Smooth muscle cell (in vitro differentiated cells): ENCODE data around the gene GREM2. TPM values are rescaled to one million over a fixed set of nuclear protein-coding genes. Genes with fewer than 3 reads are reported as not detected.

ENCODE experiments used
- DNase-seq: peaks from one replicate; lab custom pipeline; 2025; ENCODE audit not compliant: unreplicated experiment; lab: John Stamatoyannopoulos, UW
- H2AFZ ChIP-seq: fragments of 200-600 bp; sonication (generic); 2 replicates; pipeline ENCODE4 v1.6.0; 2016; ENCODE audit warnings: antibody characterized with exemption, low read depth, mild to moderate bottlenecking
- H3F3A ChIP-seq: fragments of 200-600 bp; sonication (generic); 2 replicates; pipeline ENCODE4 v1.6.0; 2017; ENCODE audit warnings: antibody characterized with exemption, low read depth
- H3K27ac ChIP-seq: fragments of 200-600 bp; sonication (generic); 2 replicates; pipeline ENCODE4 v1.5.1; 2016; ENCODE audit warnings: low read depth, mild to moderate bottlenecking
- H3K27me3 ChIP-seq: fragments of 200-600 bp; sonication (generic); 2 replicates; pipeline ENCODE4 v1.6.1; 2016; ENCODE audit warnings: low read depth, mild to moderate bottlenecking
- H3K36me3 ChIP-seq: fragments of 200-600 bp; sonication (generic); 2 replicates; pipeline ENCODE4 v1.5.1; 2016; ENCODE audit warnings: low read depth
- H3K4me1 ChIP-seq: fragments of 200-600 bp; sonication (generic); 2 replicates; pipeline ENCODE4 v1.5.1; 2016; ENCODE audit warnings: low read depth
- H3K4me2 ChIP-seq: fragments of 200-600 bp; sonication (generic); 2 replicates; pipeline ENCODE4 v1.6.0; 2016; ENCODE audit warnings: mild to moderate bottlenecking
- H3K4me3 ChIP-seq: fragments of 200-600 bp; sonication (generic); 2 replicates; pipeline ENCODE4 v1.5.1; 2016; ENCODE audit warnings: mild to moderate bottlenecking
- H3K79me2 ChIP-seq: fragments of 200-600 bp; sonication (generic); 2 replicates; pipeline ENCODE4 v1.6.0; 2016; ENCODE audit warnings: low read depth, mild to moderate bottlenecking
- H3K9ac ChIP-seq: fragments of 200-600 bp; sonication (generic); 2 replicates; pipeline ENCODE4 v1.6.0; 2016; ENCODE audit warnings: low read depth
- H3K9me3 ChIP-seq: fragments of 200-600 bp; sonication (generic); replicated peaks from 2 replicates; pipeline ENCODE4 v1.5.1; 2016; ENCODE audit warnings: low read depth
- H4K20me1 ChIP-seq: fragments of 200-600 bp; sonication (generic); 2 replicates; pipeline ENCODE4 v1.6.0; 2016; ENCODE audit warnings: low read depth
- CTCF ChIP-seq: fragments of 200-600 bp; sonication (generic); IDR thresholded peaks from 2 replicates; pipeline ENCODE4 v1.5.1; 2017; ENCODE audit warnings: borderline replicate concordance, mild to moderate bottlenecking, antibody characterized with exemption; ENCODE audit not compliant: insufficient read depth, poor library complexity, severe bottlenecking
- WGBS: methylation state at CpG from one replicate; pipeline ENCODE4 v1.1.7; 2016; ENCODE audit warnings: low lambda C conversion rate; 5-methylcytosine and 5-hydroxymethylcytosine counted together
- polyA plus RNA-seq: library from polyadenylated mRNA; unstranded; fragments of >200 nt; fragmentation: Nextera tagmentation; extraction: Ambion mirVana; gene quantifications from 2 replicates; pipeline ENCODE4 v1.2.1, GENCODE V29; 2016
- total RNA-seq: library from RNA; depleted of rRNA; stranded (reverse); fragments of >200 nt; gene quantifications from 2 replicates; pipeline ENCODE4 v1.2.3, GENCODE V29; 2014

Gene GREM2
- total and polyA plus RNA-seq, 2 experiments from 2014 or later, result 8.0 to 15.1 TPM

- Histone ChIP-seq H3F3A (no peaks in the 10 kb centered on the region), H2AFZ (no peak overlapping the region), H4K20me1 (no peaks in the 10 kb centered on the region), H3K4me2 (no peak overlapping the region), H3K9ac (no peak overlapping the region), H3K79me2 (no peaks in the 10 kb centered on the region), H3K4me3 (no peak overlapping the region), H3K27ac (no peak overlapping the region), H3K4me1 (no peaks in the 10 kb centered on the region), H3K27me3 (peaks cover 42% of the 10 kb centered on the region), H3K36me3 (no peaks in the 10 kb centered on the region), H3K9me3 (no peaks in the 10 kb centered on the region)
- 97% methylated on average over 3 of the region's 3 CpGs for WGBS
- DNase-seq, result no peak
- no peak for TF ChIP-seq CTCF
Observed at GRCh38 chr1:240652961-240653409, 41.0 kb upstream of the GREM2 start.

- H4K20me1 ChIP-seq, result no peaks in the 10 kb centered on the region
- no peak for DNase-seq
- no peaks in the 10 kb centered on the region for H3K79me2 ChIP-seq
- no peak overlapping the region for H3K27ac ChIP-seq
- H3K4me3 ChIP-seq, result no peak overlapping the region
- TF ChIP-seq CTCF, result no peak
- H3K9me3 ChIP-seq, result no peaks in the 10 kb centered on the region
- H3K4me2 ChIP-seq, result no peak overlapping the region
- WGBS, result 74% methylated on average over 8 of the region's 8 CpGs
- H3K9ac ChIP-seq, result no peak overlapping the region
- H3K27me3 ChIP-seq, result peaks cover 37% of the 10 kb centered on the region
- H3F3A ChIP-seq, result no peaks in the 10 kb centered on the region
- H3K36me3 ChIP-seq, result no peaks in the 10 kb centered on the region
- no peaks in the 10 kb centered on the region for H3K4me1 ChIP-seq
- no peak overlapping the region for H2AFZ ChIP-seq
Observed at GRCh38 chr1:240652549-240652948, 40.6 kb upstream of the GREM2 start.

- Histone ChIP-seq H3K9ac (no peak overlapping the region), H3K9me3 (no peaks in the 10 kb centered on the region), H3K4me3 (no peak overlapping the region), H4K20me1 (no peaks in the 10 kb centered on the region), H2AFZ (no peak overlapping the region), H3K27ac (no peak overlapping the region), H3K79me2 (no peaks in the 10 kb centered on the region), H3K36me3 (no peaks in the 10 kb centered on the region), H3F3A (no peaks in the 10 kb centered on the region), H3K27me3 (peaks cover 21% of the 10 kb centered on the region), H3K4me2 (no peak overlapping the region), H3K4me1 (no peaks in the 10 kb centered on the region)
- DNase-seq, result no peak
- TF ChIP-seq CTCF, result no peak
Observed at GRCh38 chr1:240650877-240651276, 38.9 kb upstream of the GREM2 start.

- DNase-seq, result no peak
- WGBS, result 79% methylated on average over 17 of the region's 17 CpGs
- no peak overlapping the region for H3K4me2 ChIP-seq
- no peaks in the 10 kb centered on the region for H3K4me1 ChIP-seq
- no peaks in the 10 kb centered on the region for H3K36me3 ChIP-seq
- no peaks in the 10 kb centered on the region for H4K20me1 ChIP-seq
- no peaks in the 10 kb centered on the region for H3F3A ChIP-seq
- no peak for TF ChIP-seq CTCF
- H2AFZ ChIP-seq, result no peak overlapping the region
- H3K9me3 ChIP-seq, result no peaks in the 10 kb centered on the region
- peaks cover 13% of the 10 kb centered on the region for H3K27me3 ChIP-seq
- H3K4me3 ChIP-seq, result no peak overlapping the region
- H3K27ac ChIP-seq, result no peak overlapping the region
- H3K9ac ChIP-seq, result no peak overlapping the region
- no peaks in the 10 kb centered on the region for H3K79me2 ChIP-seq
Observed at GRCh38 chr1:240649733-240650721, 38.1 kb upstream of the GREM2 start.
